HG02852 (cell line): Measurements from ENCODE around the gene ANKRD27.
"Not testable (repeated sequence)": the region's sequence is repeated elsewhere in the genome, so short reads cannot be mapped to it uniquely, and the experiment has no call there.

Experiments used
- ATAC-seq: cut with Tn5 transposase; IDR thresholded peaks from one replicate; pipeline ENCODE4 v1.9.1; 2021; ENCODE audit warnings: mild to moderate bottlenecking, moderate library complexity; ENCODE audit not compliant: unreplicated experiment

ANKRD27 gene

GRCh38 chr19:32674931-32675719, at the start of gene ANKRD27:
Gene ANKRD27 (minus strand): TSS chr19:32675180. CDS start chr19:32659015, 16,165 bp downstream.
- peak; percentile 96 for ATAC-seq

- ATAC-seq = no peak
Measured at GRCh38 chr19:32720936-32721250, 45.9 kb upstream of the ANKRD27 start.

- ATAC-seq = no peak
Measured at GRCh38 chr19:32720216-32720935, 45.4 kb upstream of the ANKRD27 start.

GRCh38 chr19:32719611-32720059, 44.7 kb upstream of the ANKRD27 start, which contains the start of gene TDRD12:
Gene TDRD12 (plus strand): TSS chr19:32719767. CDS start chr19:32720073, 306 bp downstream.
- no peak for ATAC-seq

GRCh38 chr19:32718286-32718685, 43.3 kb upstream of the ANKRD27 start:
- no peak for ATAC-seq

- no peak for ATAC-seq
Measured at GRCh38 chr19:32717496-32717895, 42.5 kb upstream of the ANKRD27 start.

- ATAC-seq = not testable (repeated sequence)
Measured at GRCh38 chr19:32716203-32716602, 41.2 kb upstream of the ANKRD27 start.

GRCh38 chr19:32711747-32712146, 36.8 kb upstream of the ANKRD27 start:
- no peak for ATAC-seq

GRCh38 chr19:32709032-32709431, 34.1 kb upstream of the ANKRD27 start:
- no peak for ATAC-seq

- ATAC-seq = no peak
Measured at GRCh38 chr19:32708457-32708856, 33.5 kb upstream of the ANKRD27 start.

GRCh38 chr19:32704006-32704405, 29.0 kb upstream of the ANKRD27 start:
- not testable (repeated sequence) for ATAC-seq

GRCh38 chr19:32702010-32702409, 27.0 kb upstream of the ANKRD27 start:
- ATAC-seq = no peak

- ATAC-seq = not testable (repeated sequence)
Measured at GRCh38 chr19:32700129-32700528, 25.1 kb upstream of the ANKRD27 start.

- ATAC-seq = not testable (repeated sequence)
Measured at GRCh38 chr19:32696771-32697170, 21.8 kb upstream of the ANKRD27 start.

- ATAC-seq = not testable (repeated sequence)
Measured at GRCh38 chr19:32695506-32695905, 20.5 kb upstream of the ANKRD27 start.

- ATAC-seq = not testable (repeated sequence)
Measured at GRCh38 chr19:32694851-32695250, 19.9 kb upstream of the ANKRD27 start.

GRCh38 chr19:32694316-32694715, 19.3 kb upstream of the ANKRD27 start:
- not testable (repeated sequence) for ATAC-seq

GRCh38 chr19:32693151-32694108, 18.4 kb upstream of the ANKRD27 start:
- not testable (repeated sequence) for ATAC-seq

GRCh38 chr19:32692727-32693061, 17.7 kb upstream of the ANKRD27 start:
- ATAC-seq = no peak

GRCh38 chr19:32691952-32692726, 17.2 kb upstream of the ANKRD27 start:
- ATAC-seq = peak; percentile 66
